GM12878 (cell line): ENCODE measurements around the gene CISTR. TPM values are rescaled to one million over a fixed set of nuclear protein-coding genes. Genes with fewer than 3 reads are reported as not detected.

Source experiments
- BMI1 ChIP-seq: fragments of 450-650 bp; IDR thresholded peaks from 2 replicates; pipeline ENCODE4 v1.6.1; 2016; ENCODE audit warnings: mild to moderate bottlenecking, moderate library complexity, borderline replicate concordance
- E4F1 ChIP-seq: fragments of 450-650 bp; IDR thresholded peaks from 2 replicates; pipeline ENCODE4 v1.6.1; 2018; ENCODE audit warnings: borderline replicate concordance, mild to moderate bottlenecking; ENCODE audit not compliant: partially characterized antibody
- EZH2 ChIP-seq: IDR thresholded peaks from 2 replicates; pipeline ENCODE4 v1.6.1; 2012; ENCODE audit warnings: low read depth, mild to moderate bottlenecking, control low read depth, inconsistent platforms, low read length, borderline replicate concordance; ENCODE audit not compliant: control insufficient read depth
- HDAC2 ChIP-seq: fragments of 200-600 bp; sonication (generic); IDR thresholded peaks from 2 replicates; pipeline ENCODE4 v1.6.1; 2017
- IRF4 ChIP-seq: IDR thresholded peaks from 2 replicates; pipeline ENCODE4 v1.6.1; 2011; ENCODE audit warnings: low read depth, low read length
- MTA2 ChIP-seq: fragments of 450-650 bp; IDR thresholded peaks from 2 replicates; pipeline ENCODE4 v1.6.1; 2016; ENCODE audit warnings: low read depth, mild to moderate bottlenecking, moderate library complexity
- NBN ChIP-seq: fragments of 450-650 bp; IDR thresholded peaks from 2 replicates; pipeline ENCODE4 v1.6.1; 2016
- NFIC ChIP-seq: IDR thresholded peaks from 2 replicates; pipeline ENCODE4 v1.6.1; 2012; ENCODE audit warnings: low read depth, mild to moderate bottlenecking, inconsistent platforms, low read length, moderate library complexity
- NR2F1 ChIP-seq: fragments of 450-650 bp; conservative IDR thresholded peaks from 2 replicates; pipeline ENCODE4 v1.6.1; 2017; ENCODE audit warnings: mild to moderate bottlenecking
- PAX8 ChIP-seq: fragments of 450-650 bp; IDR thresholded peaks from 2 replicates; pipeline ENCODE4 v1.6.1; 2017; ENCODE audit warnings: mild to moderate bottlenecking, moderate library complexity
- PBX3 ChIP-seq: IDR thresholded peaks from 2 replicates; pipeline ENCODE4 v1.6.1; 2011; ENCODE audit warnings: mild to moderate bottlenecking, low read depth, low read length, moderate library complexity; ENCODE audit not compliant: insufficient replicate concordance
- POLR2A ChIP-seq: IDR thresholded peaks from 2 replicates; pipeline ENCODE4 v1.6.1; 2011; ENCODE audit warnings: low read depth, mild to moderate bottlenecking, low read length
- POU2F2 ChIP-seq: IDR thresholded peaks from 3 replicates; pipeline ENCODE4 v1.6.1; 2011; ENCODE audit warnings: low read depth, mild to moderate bottlenecking, low read length, borderline replicate concordance
- RELA ChIP-seq: fragments of 450-650 bp; IDR thresholded peaks from 2 replicates; pipeline ENCODE4 v1.8.0; 2014; ENCODE audit warnings: borderline replicate concordance; ENCODE audit not compliant: partially characterized antibody
- SMAD1 ChIP-seq: fragments of 450-650 bp; IDR thresholded peaks from 2 replicates; pipeline ENCODE4 v1.6.1; 2018; ENCODE audit warnings: mild to moderate bottlenecking, low read depth; ENCODE audit not compliant: partially characterized antibody
- STAT1 ChIP-seq: fragments of 450-650 bp; conservative IDR thresholded peaks from 2 replicates; pipeline ENCODE4 v1.6.1; 2014; ENCODE audit warnings: antibody characterized with exemption, mild to moderate bottlenecking
- TARDBP ChIP-seq: IDR thresholded peaks from 2 replicates; pipeline ENCODE4 v1.6.1; 2016; ENCODE audit warnings: borderline replicate concordance
- TBL1XR1 ChIP-seq: IDR thresholded peaks from 2 replicates; pipeline ENCODE4 v1.6.1; 2012; ENCODE audit warnings: low read depth, low read length, improper control_type of control experiment
- USF2 ChIP-seq: IDR thresholded peaks from 2 replicates; pipeline ENCODE4 v1.6.1; 2011; ENCODE audit warnings: low read depth, low read length, improper control_type of control experiment, borderline replicate concordance
- WRNIP1 ChIP-seq: IDR thresholded peaks from 2 replicates; pipeline ENCODE4 v1.6.1; 2011; ENCODE audit warnings: low read depth, low read length, improper control_type of control experiment, borderline replicate concordance
- YBX1 ChIP-seq: fragments of 450-650 bp; IDR thresholded peaks from 2 replicates; pipeline ENCODE4 v1.6.1; 2016; ENCODE audit warnings: antibody characterized with exemption
- ZBTB40 ChIP-seq: fragments of 450-650 bp; IDR thresholded peaks from 2 replicates; pipeline ENCODE4 v1.6.1; 2016; ENCODE audit warnings: mild to moderate bottlenecking, moderate library complexity, borderline replicate concordance
- ZNF622 ChIP-seq: fragments of 450-650 bp; IDR thresholded peaks from 2 replicates; pipeline ENCODE4 v1.6.1; 2017; ENCODE audit warnings: mild to moderate bottlenecking, inconsistent platforms
- polyA plus RNA-seq, 11 experiments: library from polyadenylated mRNA; depleted of rRNA in 4 of 11; unstranded in 6 of 11; stranded (reverse) in 5 of 11; fragments of >200 nt; fragmentation: Nextera tagmentation in 4 of 11; fragmentation: Illumina TruSeq in 1 of 11; extraction: Ambion mirVana in 4 of 11; extraction: Trizol in 1 of 11; gene quantifications; 1 replicate in 1 of 11; 2 replicates in 10 of 11; pipeline versions ENCODE4 v1.2.1 to v1.2.3, GENCODE V29; 2011 to 2016; ENCODE audit warnings: inconsistent platforms in 2 of 11, missing spikeins in 2 of 11, low read depth in 1 of 11
- total RNA-seq, 4 experiments: library from RNA; depleted of rRNA in 3 of 4; stranded (reverse); fragments of >200 nt in 3 of 4; fragmentation: Illumina TruSeq in 1 of 4; extraction: Trizol in 1 of 4; gene quantifications; 2 replicates each; pipeline versions ENCODE4 v1.2.1 to v1.2.3, GENCODE V29; 2013 to 2021

CISTR gene
- total and polyA plus RNA-seq, 10 of the 15 experiments (the other 5 are each of a cell fraction or from before 2014, with no cell fraction given): 0.26 TPM; not detected in 9

- peak; percentile 82 for TF ChIP-seq E4F1
- no peak for TF ChIP-seq IRF4
- no peak for TF ChIP-seq STAT1
- peak; percentile 68 for TF ChIP-seq POLR2A
- TF ChIP-seq USF2: no peak; the same call in 1 of the 2 replicates
- peak; percentile 97 for TF ChIP-seq TARDBP
- no peak for TF ChIP-seq WRNIP1
- TF ChIP-seq PAX8: no peak
- no peak for TF ChIP-seq HDAC2
- peak; percentile 33; the same call in 1 of the 2 replicates for TF ChIP-seq MTA2
- peak; percentile 82; the same call in 1 of the 2 replicates for TF ChIP-seq TBL1XR1
- no peak; the same call in none of the 2 replicates for TF ChIP-seq NBN
- no peak for TF ChIP-seq SMAD1
- TF ChIP-seq YBX1: no peak
- no peak for TF ChIP-seq RELA
- TF ChIP-seq ZBTB40: peak; percentile 79; the same call in 1 of the 2 replicates
- no peak for TF ChIP-seq BMI1
- TF ChIP-seq EZH2: no peak
- 0 out of 2 replicates have a peak, but pooled peaks have one; percentile 49 for TF ChIP-seq NR2F1
- peak; percentile 15 for TF ChIP-seq PBX3
- peak; percentile 26; the same call in 1 of the 3 replicates for TF ChIP-seq POU2F2
- no peak for TF ChIP-seq ZNF622
- no peak for TF ChIP-seq NFIC
Observed at GRCh38 chr12:53727310-53728041, 24.3 kb downstream of the CISTR start, which contains the start of gene CALCOCO1 (continued).
